Testis (tissue), 2 donors: ENCODE results near the gene AR.

Experiments
- POLR2A ChIP-seq: fragments of 450-650 bp; IDR thresholded peaks from one replicate; pipeline ENCODE4 v1.6.1; 2017; ENCODE audit warnings: antibody characterized with exemption, mild to moderate bottlenecking, moderate library complexity
- TF ChIP-seq, protein P1 (sequence below), 3 experiments: fragments of 450-650 bp in 2 of 3; fragments of 200-600 bp in 1 of 3; sonication (generic) in 1 of 3; IDR thresholded peaks; one replicate each; pipeline ENCODE4 v1.5.1; 2016 to 2019; ENCODE audit warnings: antibody characterized with exemption in 3 of 3, mild to moderate bottlenecking in 2 of 3, moderate library complexity in 1 of 3

DNA sequence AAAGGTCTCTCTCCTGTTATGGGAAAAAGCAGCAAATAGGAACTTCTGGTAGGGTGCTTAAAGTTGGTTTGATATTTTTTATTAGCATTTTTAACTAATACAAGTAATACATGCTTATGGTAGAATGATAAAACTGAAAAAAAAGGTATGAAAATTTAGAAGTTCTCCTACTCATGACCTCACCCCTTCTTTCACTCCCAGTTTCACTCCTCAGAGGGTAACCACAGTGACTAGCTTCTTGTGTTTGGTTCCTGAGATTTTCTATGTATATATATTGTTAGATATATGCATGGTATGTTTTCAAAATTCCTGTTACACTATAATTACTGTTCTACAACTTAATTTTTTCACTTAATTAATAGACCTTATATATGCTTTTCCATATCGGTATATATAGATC, 66.5 kb downstream of the AR start:
- TF ChIP-seq, protein P1, sequence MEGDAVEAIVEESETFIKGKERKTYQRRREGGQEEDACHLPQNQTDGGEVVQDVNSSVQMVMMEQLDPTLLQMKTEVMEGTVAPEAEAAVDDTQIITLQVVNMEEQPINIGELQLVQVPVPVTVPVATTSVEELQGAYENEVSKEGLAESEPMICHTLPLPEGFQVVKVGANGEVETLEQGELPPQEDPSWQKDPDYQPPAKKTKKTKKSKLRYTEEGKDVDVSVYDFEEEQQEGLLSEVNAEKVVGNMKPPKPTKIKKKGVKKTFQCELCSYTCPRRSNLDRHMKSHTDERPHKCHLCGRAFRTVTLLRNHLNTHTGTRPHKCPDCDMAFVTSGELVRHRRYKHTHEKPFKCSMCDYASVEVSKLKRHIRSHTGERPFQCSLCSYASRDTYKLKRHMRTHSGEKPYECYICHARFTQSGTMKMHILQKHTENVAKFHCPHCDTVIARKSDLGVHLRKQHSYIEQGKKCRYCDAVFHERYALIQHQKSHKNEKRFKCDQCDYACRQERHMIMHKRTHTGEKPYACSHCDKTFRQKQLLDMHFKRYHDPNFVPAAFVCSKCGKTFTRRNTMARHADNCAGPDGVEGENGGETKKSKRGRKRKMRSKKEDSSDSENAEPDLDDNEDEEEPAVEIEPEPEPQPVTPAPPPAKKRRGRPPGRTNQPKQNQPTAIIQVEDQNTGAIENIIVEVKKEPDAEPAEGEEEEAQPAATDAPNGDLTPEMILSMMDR (IDR thresholded peaks at IDR 0.05), result no peak
- TF ChIP-seq POLR2A, result no peak
